Prostate gland (tissue), 2 donors: ENCODE data around the gene SLC25A44.

Experiments used
- CTCF ChIP-seq, 4 experiments: fragments of 200-600 bp in 2 of 4; fragments of 450-650 bp in 2 of 4; sonication (generic) in 2 of 4; IDR thresholded peaks; 1 replicate in 3 of 4; 2 replicates in 1 of 4; pipeline ENCODE4 v1.5.1; 2016 to 2019; ENCODE audit warnings: antibody characterized with exemption in 4 of 4, mild to moderate bottlenecking in 2 of 4, moderate library complexity in 2 of 4
- POLR2A ChIP-seq: fragments of 450-650 bp; IDR thresholded peaks from one replicate; pipeline ENCODE4 v1.6.1; 2016; ENCODE audit warnings: antibody characterized with exemption, mild to moderate bottlenecking
- POLR2AphosphoS5 ChIP-seq: sonication (generic); formaldehyde crosslinking; IDR thresholded peaks from one replicate; pipeline ENCODE4 v1.6.1; 2017; ENCODE audit warnings: antibody characterized with exemption

GRCh38 chr1:156150333-156151011 is 43.4 kb upstream of the SLC25A44 start:
- no peak for TF ChIP-seq POLR2A
- no peak for TF ChIP-seq CTCF (IDR thresholded peaks at IDR 0.05)
- no peak for TF ChIP-seq POLR2AphosphoS5
